HEK293T (cell line): Measurements from ENCODE around the gene ESPN.

Source experiments
- ARNT ChIP-seq: fragments of 450-650 bp; IDR thresholded peaks from 2 replicates; pipeline ENCODE4 v1.6.1; 2017; ENCODE audit warnings: mild to moderate bottlenecking
- ELF4 ChIP-seq: fragments of 450-650 bp; IDR thresholded peaks from 2 replicates; pipeline ENCODE4 v1.6.1; 2017; ENCODE audit warnings: antibody characterized with exemption
- FOXA1 ChIP-seq: fragments of 450-650 bp; IDR thresholded peaks from 2 replicates; pipeline ENCODE4 v1.6.1; 2016; ENCODE audit warnings: mild to moderate bottlenecking
- FOXK2 ChIP-seq: fragments of 450-650 bp; IDR thresholded peaks from 2 replicates; pipeline ENCODE4 v1.6.1; 2016; ENCODE audit warnings: mild to moderate bottlenecking
- FOXM1 ChIP-seq: fragments of 450-650 bp; IDR thresholded peaks from 2 replicates; pipeline ENCODE4 v1.6.1; 2017; ENCODE audit warnings: mild to moderate bottlenecking, borderline replicate concordance
- HDGF ChIP-seq: fragments of 450-650 bp; IDR thresholded peaks from 2 replicates; pipeline ENCODE4 v1.6.1; 2017; ENCODE audit warnings: antibody characterized with exemption, borderline replicate concordance
- NFRKB ChIP-seq: fragments of 450-650 bp; IDR thresholded peaks from 2 replicates; pipeline ENCODE4 v1.6.1; 2016; ENCODE audit warnings: mild to moderate bottlenecking, moderate library complexity
- SP1 ChIP-seq: fragments of 450-650 bp; IDR thresholded peaks from 2 replicates; pipeline ENCODE4 v1.6.1; 2017
- SUZ12 ChIP-seq: fragments of 450-650 bp; IDR thresholded peaks from 2 replicates; pipeline ENCODE4 v1.6.1; 2016; ENCODE audit warnings: mild to moderate bottlenecking
- ZNF384 ChIP-seq: fragments of 450-650 bp; IDR thresholded peaks from 2 replicates; pipeline ENCODE4 v1.6.1; 2016

- no peak for TF ChIP-seq FOXM1
- no peak for TF ChIP-seq FOXK2
- no peak for TF ChIP-seq SP1
- no peak for TF ChIP-seq ELF4
- no peak for TF ChIP-seq HDGF
- no peak for TF ChIP-seq FOXA1
- TF ChIP-seq ZNF384 = no peak
- TF ChIP-seq SUZ12 = no peak
- TF ChIP-seq NFRKB = no peak
- TF ChIP-seq ARNT = no peak
Observed at GRCh38 chr1:6425658-6426057, 1.1 kb downstream of the ESPN start.
